ENCODE data around the gene CLASP1. TPM values are rescaled to one million over a fixed set of nuclear protein-coding genes. Genes with fewer than 3 reads are reported as not detected.
"Not testable (repeated sequence)": the region's sequence is repeated elsewhere in the genome, so short reads cannot be mapped to it uniquely, and the experiment has no call there.

Gene CLASP1
- total and polyA plus RNA-seq, 2 donors, result 25.4 to 109 TPM

DNA sequence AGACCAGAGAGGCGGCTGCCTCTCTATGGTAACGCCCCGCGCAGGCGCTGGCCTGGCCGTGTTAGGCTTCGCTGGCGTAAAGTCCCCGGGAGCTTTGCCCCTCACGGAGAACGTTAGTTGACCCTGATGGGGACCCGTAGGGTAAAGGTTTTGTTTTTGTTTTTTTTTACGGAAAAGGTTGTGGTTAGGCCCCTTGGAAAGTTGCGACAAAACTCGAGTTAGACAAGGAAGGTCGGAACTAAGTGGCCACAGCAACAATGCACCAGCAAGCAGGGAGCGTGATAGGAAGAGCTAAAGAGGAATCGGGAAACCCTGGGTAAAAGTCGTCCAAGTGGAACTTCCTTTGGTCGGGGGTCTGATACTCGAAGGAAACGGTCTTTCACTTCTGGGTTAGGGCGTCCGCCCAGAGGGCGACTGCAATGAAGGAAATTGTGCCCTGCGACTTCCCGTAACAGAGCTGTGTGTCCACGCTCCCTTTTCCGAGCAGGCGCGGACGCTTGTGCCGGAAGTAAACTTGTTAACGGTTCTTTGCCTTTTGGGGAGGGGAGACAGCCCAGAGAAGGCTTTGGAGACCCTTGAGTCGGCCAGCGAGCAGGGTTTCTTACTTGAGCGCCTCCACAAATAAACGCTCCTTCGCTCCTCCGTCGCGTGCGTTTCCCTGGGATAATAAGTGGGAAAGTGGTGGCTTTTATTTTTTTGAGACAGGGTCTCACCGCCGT, 493 bp upstream of the CLASP1 start:
- Histone ChIP-seq H3K36me3 (ENCODE audit: insufficient read depth) (no peaks in the 10 kb centered on the region), H3K4me3 (ENCODE audit: low read depth, low read length) (peak overlapping the region; percentile 89), H3K4me1 (ENCODE audit: insufficient read depth) (peaks cover 2% of the 10 kb centered on the region), H3K27ac (ENCODE audit: low read depth) (peak overlapping the region; percentile 80)
- peak; percentile 95 for DNase-seq (ENCODE audit: extremely low spot score)
- under 1% methylated on average over 45 of the region's 45 CpGs for WGBS

DNA sequence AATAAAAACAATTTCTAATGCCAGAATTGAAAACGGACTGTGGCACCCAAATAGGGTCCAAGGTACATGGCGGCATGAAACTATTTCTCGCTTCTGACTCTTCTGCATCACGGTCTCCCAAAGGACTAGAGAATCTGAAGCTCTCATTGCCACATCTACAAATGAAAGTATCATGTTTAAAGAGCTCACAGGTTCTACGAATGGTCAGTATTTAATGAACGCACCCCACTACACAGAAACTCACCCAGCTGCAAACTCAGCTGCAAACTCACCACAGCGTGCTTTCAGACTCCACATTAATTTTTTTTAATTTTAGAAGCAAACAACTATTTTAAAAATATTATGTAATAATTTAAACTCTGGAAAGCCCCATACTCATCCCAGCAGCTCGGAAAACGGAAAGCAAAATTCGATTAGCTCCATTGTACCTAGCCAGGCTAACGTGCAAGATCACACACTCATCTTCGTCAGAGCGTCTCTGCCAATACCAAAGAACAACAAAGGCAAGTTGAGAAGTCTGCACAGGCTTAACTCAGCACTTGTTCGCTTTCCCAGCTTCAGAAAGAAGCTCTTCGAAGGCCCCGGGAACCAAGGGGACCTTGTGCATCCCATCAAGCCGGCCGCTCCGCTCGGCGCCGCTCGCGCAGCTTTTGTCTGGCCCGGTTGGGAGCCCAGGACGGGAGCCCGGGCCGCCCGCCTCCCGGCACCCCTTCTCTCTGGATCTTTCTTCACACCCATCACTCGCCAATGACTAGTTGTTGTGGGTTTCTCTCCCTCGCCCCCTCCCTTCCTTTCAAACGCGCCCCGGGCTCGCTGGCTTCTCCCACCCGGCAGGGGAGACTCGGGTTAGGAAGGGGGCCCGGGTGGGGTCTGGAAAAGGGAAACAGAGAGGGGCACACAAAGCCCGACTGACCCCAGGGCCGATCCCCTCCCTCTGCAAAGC, 785 bp downstream of the CLASP1 start:
- 1% methylated on average over 41 of the region's 41 CpGs for WGBS
- Histone ChIP-seq H3K36me3 (ENCODE audit: insufficient read depth) (no peaks in the 10 kb centered on the region), H3K4me3 (ENCODE audit: low read depth, low read length) (peak overlapping the region; percentile 89), H3K27ac (ENCODE audit: low read depth) (peak overlapping the region; percentile 96), H3K4me1 (ENCODE audit: insufficient read depth) (peaks cover 2% of the 10 kb centered on the region)
- DNase-seq (ENCODE audit: extremely low spot score), result no peak

DNA sequence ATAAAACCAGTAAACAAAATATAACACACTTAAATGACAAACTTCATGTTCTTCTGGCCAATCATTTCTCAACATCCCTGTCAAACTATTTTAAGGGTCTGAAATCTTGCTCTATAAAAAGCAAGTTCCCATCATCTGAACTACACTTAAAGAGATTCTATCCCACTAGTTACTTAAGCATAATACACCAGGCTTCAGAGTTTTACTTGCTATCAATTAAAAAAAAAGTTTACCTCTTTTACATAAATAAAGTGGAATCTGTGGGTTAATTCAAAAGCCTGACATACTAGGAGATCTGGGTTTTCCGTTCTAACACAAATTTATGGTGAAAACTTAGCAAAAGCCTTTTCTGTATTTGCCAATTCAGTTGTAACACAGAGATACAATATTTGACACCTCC, 1.9 kb downstream of the CLASP1 start:
- no peak overlapping the region for H3K4me3 ChIP-seq (ENCODE audit: low read depth, low read length)
- H3K27ac ChIP-seq (ENCODE audit: low read depth), result no peak overlapping the region
- DNase-seq (ENCODE audit: extremely low spot score), result no peak
- WGBS, result 63% methylated on average over 1 of the region's 1 CpG
- no peaks in the 10 kb centered on the region for H3K36me3 ChIP-seq (ENCODE audit: insufficient read depth)
- peaks cover 2% of the 10 kb centered on the region for H3K4me1 ChIP-seq (ENCODE audit: insufficient read depth)

DNA sequence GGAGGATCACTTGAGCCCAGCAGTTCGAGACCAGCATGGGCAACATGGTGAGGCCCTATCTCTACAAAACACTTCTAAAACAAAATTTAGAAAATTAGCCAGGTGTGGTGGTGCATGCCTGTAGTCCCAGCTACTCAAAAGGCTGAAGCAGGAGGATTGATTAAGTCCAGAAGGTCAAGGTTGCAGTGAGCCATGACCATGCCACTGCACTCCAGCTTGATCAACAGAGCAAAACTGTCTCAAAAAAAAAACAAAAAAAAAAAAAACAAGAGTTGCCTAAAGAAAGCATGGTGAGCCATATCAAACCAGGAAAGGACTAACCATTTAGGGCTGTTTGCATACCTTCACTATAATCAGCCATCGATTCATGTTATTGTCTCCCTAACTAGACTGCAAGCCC, 4.5 kb downstream of the CLASP1 start:
- DNase-seq (ENCODE audit: extremely low spot score), result no peak
- whole genome bisulfite sequencing, result 98% methylated on average over 2 of the region's 2 CpGs
- H3K4me1 ChIP-seq (ENCODE audit: insufficient read depth), result no peaks in the 10 kb centered on the region
- H3K27ac ChIP-seq (ENCODE audit: low read depth), result no peak overlapping the region
- no peaks in the 10 kb centered on the region for H3K36me3 ChIP-seq (ENCODE audit: insufficient read depth)
- no peak overlapping the region for H3K4me3 ChIP-seq (ENCODE audit: low read depth, low read length)

DNA sequence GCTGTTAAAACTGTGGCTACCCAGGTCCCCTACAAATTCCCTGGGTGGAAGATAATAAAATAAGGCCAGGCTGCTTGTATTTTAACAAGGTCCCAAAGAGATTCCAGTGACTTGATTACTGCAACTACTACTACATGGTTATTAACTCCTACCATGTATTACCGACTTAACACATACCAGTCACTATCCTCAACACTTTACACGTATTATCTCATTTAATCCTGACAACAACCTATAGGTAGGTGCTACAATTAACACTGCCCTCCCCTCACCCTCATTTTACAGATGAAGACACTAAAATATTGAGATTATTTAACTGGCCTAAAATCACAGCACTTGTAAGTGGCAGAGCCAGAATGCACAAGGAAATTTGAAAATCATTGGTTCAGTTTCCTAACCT, 5.4 kb downstream of the CLASP1 start:
- WGBS, result 94% methylated on average over 2 of the region's 2 CpGs
- Histone ChIP-seq H3K4me3 (ENCODE audit: low read depth, low read length) (no peak overlapping the region), H3K36me3 (ENCODE audit: insufficient read depth) (no peaks in the 10 kb centered on the region), H3K27ac (ENCODE audit: low read depth) (no peak overlapping the region), H3K4me1 (ENCODE audit: insufficient read depth) (no peaks in the 10 kb centered on the region)
- DNase-seq (ENCODE audit: extremely low spot score), result no peak

DNA sequence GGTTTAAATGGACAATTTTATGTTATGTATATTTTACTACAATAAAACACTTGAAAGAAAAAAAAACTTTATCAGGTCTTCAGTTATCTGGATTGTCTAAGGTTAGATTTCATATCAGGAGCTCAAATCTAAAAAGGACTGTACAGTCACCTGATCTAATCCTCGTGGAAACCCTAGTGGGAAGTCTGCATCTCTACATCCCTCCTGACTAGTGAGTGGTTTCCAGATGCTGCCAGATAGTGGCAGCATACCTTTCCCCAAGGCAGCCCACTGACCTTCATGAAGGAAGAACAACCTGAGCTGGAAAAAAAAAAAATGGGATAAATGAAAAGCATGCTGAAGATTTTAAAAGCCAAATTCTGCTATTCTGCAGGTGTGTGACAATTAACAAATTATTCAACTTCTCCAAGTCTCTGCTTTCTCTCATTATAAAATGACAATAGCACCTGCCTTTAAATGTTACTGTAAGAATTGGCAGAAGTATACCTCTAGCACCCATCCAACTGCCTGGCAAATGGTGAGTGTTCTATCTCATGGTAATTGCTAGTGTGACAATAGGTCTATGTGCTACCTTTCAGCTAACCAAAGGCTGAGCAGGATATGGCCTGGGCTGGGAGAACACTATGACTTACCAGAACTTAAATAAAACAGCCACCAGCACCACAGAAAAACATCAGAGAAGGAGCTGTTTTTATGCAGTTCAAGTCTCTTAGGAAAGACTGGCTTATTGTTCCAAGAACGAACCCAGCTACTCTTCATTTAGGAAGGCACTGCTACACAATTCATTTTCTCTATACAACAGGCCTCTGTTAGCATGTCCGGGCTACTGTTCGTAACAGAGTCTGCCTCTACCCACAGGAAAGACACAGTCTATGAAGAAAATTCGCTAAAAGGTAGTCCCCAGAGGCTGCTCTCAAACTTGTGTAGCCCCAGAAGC, 8.6 kb downstream of the CLASP1 start:
- Histone ChIP-seq H3K27ac (ENCODE audit: low read depth) (no peak overlapping the region), H3K4me1 (ENCODE audit: insufficient read depth) (no peaks in the 10 kb centered on the region), H3K36me3 (ENCODE audit: insufficient read depth) (no peaks in the 10 kb centered on the region), H3K4me3 (ENCODE audit: low read depth, low read length) (no peak overlapping the region)
- WGBS, result 80% methylated on average over 5 of the region's 5 CpGs
- DNase-seq (ENCODE audit: extremely low spot score), result no peak

DNA sequence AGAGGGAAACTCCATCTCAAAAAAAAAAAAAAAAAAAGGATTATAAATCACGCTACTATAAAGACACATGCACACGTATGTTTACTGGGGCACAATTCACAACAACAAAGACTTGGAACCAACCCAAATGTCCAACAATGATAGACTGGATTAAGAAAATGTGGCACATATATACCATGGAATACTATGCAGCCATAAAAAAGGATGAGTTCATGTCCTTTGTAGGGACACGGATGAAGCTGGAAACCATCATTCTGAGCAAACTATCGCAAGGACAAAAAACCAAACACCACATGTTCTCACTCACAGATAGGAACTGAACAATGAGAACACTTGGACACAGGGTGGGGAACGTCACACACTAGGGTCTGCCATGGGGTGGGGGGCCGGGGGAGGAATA, 9.4 kb downstream of the CLASP1 start:
- not testable (repeated sequence) for DNase-seq (ENCODE audit: extremely low spot score); H3K36me3 ChIP-seq (ENCODE audit: insufficient read depth); H3K4me1 ChIP-seq (ENCODE audit: insufficient read depth); H3K27ac ChIP-seq (ENCODE audit: low read depth); H3K4me3 ChIP-seq (ENCODE audit: low read depth, low read length)
- 86% methylated on average over 6 of the region's 6 CpGs for WGBS

DNA sequence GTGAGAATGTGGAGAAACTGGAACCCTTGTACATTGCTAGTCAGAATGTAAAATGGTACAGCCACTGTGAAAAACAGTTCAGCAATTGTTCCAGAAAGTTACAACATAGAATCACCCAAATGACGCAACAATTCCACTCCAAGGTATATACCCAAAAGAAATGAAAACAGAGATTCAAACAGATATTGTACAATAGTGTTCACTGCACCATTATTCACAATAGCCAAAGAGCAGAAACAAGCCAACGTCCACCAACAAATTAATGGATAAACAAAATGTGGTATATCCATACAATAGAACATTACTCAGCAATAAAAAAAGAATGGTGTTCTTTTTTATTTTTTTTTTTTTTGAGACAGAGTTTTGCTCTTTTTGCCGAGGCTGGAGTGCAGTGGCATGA, 10.9 kb downstream of the CLASP1 start:
- no peak for DNase-seq (ENCODE audit: extremely low spot score)
- no peaks in the 10 kb centered on the region for H3K4me1 ChIP-seq (ENCODE audit: insufficient read depth)
- no peak overlapping the region for H3K4me3 ChIP-seq (ENCODE audit: low read depth, low read length)
- no peak overlapping the region for H3K27ac ChIP-seq (ENCODE audit: low read depth)
- 93% methylated on average over 3 of the region's 3 CpGs for WGBS
- no peaks in the 10 kb centered on the region for H3K36me3 ChIP-seq (ENCODE audit: insufficient read depth)

DNA sequence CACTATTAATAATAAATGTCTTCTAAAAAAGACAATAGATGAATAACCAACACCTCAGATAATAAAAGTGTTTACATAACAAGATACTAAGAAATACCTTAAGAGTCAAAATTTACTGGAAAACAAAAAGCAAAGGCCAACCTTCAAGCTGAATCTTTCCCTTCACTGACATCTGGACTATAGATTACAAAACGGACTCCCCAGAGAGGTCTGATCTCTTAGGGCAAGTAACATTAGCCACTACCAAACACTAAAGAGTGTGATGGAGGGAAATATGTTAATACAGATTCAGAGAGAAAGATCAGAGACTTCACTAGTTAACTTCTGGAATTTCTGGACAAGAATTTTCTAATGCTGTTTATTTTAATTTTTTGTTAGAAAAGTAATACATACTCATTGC, 13.9 kb downstream of the CLASP1 start:
- Histone ChIP-seq H3K36me3 (ENCODE audit: insufficient read depth) (no peaks in the 10 kb centered on the region), H3K4me1 (ENCODE audit: insufficient read depth) (no peaks in the 10 kb centered on the region), H3K27ac (ENCODE audit: low read depth) (no peak overlapping the region), H3K4me3 (ENCODE audit: low read depth, low read length) (no peak overlapping the region)
- 48% methylated on average over 1 of the region's 1 CpG for WGBS
- DNase-seq (ENCODE audit: extremely low spot score), result no peak

DNA sequence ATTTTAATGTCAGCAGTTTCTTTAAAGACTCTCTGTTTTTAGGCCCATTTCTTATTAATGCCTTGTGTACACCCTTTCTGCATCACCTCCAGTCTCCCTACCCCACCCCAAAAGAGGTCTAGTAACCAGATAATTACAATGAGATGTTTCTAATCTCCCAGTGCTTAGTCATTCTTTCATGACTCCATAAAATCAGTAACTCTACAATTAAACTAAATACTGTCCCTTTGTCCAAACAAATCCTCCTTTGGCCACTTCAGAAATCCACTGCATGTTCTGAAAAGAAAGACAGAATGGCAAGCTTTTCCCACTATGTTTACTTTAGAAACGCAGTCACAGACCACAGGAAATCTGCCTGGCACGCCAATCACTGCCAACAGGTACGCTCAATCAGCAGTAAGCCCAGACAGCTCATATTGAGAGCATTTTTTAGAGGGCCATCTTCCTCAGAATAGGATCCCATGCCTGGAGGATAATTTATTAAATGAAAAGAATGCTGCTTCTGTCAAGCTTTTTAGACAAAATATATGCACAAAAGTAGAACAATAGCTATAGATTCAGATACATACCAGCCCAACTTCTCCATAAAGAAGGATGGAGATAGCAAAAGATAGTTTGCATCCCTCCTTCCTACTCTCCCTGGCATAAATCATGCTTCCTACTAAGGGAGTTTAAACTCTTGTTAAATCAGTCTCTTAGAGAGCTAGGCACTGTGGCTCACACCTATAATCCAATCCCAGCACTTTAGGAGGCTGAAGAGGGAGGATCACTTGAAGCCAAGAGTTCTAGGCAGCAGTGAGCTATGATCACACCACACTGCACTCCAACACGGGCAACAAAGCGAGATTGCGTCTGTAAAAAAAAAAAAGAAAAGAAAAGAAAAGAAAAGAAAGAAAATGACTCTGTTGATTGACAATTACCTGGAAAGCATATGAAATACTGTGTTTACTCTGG, 14.6 kb downstream of the CLASP1 start:
- H3K4me3 ChIP-seq (ENCODE audit: low read depth, low read length), result no peak overlapping the region
- no peaks in the 10 kb centered on the region for H3K4me1 ChIP-seq (ENCODE audit: insufficient read depth)
- WGBS, result 66% methylated on average over 6 of the region's 6 CpGs
- H3K36me3 ChIP-seq (ENCODE audit: insufficient read depth), result no peaks in the 10 kb centered on the region
- H3K27ac ChIP-seq (ENCODE audit: low read depth), result peak overlapping the region; percentile 10
- no peak for DNase-seq (ENCODE audit: extremely low spot score)

DNA sequence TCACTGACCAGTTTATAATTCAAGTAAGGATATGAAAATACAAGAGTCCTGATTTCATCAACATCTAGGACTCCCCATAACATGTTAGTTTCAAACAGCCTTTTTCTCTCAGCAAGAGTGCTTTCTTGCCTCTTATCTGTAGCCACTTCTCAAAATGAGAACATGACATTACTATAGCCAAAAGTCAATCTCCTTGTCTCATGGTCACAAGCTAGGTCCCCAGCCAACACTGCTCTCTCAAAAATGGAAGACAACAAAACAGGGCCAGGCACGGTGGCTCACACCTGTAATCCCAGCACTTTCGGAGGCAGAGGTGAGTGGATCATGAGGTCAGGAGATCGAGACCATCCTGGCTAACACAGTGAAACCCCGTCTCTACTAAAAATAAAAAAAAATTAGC, 15.8 kb downstream of the CLASP1 start:
- H3K36me3 ChIP-seq (ENCODE audit: insufficient read depth), result no peaks in the 10 kb centered on the region
- DNase-seq (ENCODE audit: extremely low spot score), result no peak
- H3K4me1 ChIP-seq (ENCODE audit: insufficient read depth), result no peaks in the 10 kb centered on the region
- H3K4me3 ChIP-seq (ENCODE audit: low read depth, low read length), result no peak overlapping the region
- H3K27ac ChIP-seq (ENCODE audit: low read depth), result no peak overlapping the region
- WGBS, result 94% methylated on average over 4 of the region's 4 CpGs

DNA sequence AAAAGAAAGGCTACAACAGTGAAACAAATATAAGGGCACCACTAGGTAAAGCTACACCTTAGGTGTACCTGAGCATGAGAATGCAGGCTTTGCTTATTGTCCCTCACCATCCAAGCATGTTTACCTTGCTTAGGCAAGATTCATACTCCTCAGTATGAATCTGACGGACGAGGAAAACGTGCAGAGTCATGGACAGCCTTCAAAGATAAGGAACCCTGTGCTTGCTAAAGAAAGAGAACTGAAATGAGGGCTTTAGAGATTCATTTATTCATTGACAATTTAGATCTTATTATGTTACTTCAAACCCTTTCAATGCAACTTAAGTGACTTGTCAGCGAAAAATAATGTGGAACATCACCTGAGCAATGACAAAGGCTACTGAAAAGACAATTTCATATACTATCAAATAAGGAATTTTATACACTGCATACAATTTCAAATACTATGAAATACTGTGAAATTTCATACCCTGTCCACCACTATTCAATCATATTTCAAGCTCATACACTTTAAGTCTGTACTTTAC, 21.7 kb downstream of the CLASP1 start:
- no peak for DNase-seq (ENCODE audit: extremely low spot score)
- 92% methylated on average over 4 of the region's 4 CpGs for WGBS
- H3K4me3 ChIP-seq (ENCODE audit: low read depth, low read length), result no peak overlapping the region

More for the DNA sequence above, 21.7 kb downstream of the CLASP1 start:
- Histone ChIP-seq H3K27ac (ENCODE audit: low read depth) (no peak overlapping the region), H3K4me1 (ENCODE audit: insufficient read depth) (no peaks in the 10 kb centered on the region), H3K36me3 (ENCODE audit: insufficient read depth) (no peaks in the 10 kb centered on the region)
